GM19043 (cell line): ENCODE results near the gene DAPK2.

Source experiments
- ATAC-seq: cut with Tn5 transposase; IDR thresholded peaks from one replicate; pipeline ENCODE4 v1.9.1; 2021; ENCODE audit warnings: low read depth; ENCODE audit not compliant: unreplicated experiment

The DAPK2 gene

GRCh38 chr15:64000183-64000951 lies 45.9 kb downstream of the DAPK2 start:
- ATAC-seq = no peak

- ATAC-seq = no peak
These were observed 47.1 kb downstream of the DAPK2 start for GRCh38 chr15:63999177-63999576.

- ATAC-seq = no peak
These were observed 47.8 kb downstream of the DAPK2 start for GRCh38 chr15:63998489-63998888.

GRCh38 chr15:63997715-63998442 lies 48.4 kb downstream of the DAPK2 start:
- no peak for ATAC-seq

GRCh38 chr15:63996794-63997357 lies 49.4 kb downstream of the DAPK2 start:
- ATAC-seq = no peak

- no peak for ATAC-seq
These were observed 50.5 kb downstream of the DAPK2 start for GRCh38 chr15:63995789-63996188.

- no peak for ATAC-seq
These were observed 52.1 kb downstream of the DAPK2 start for GRCh38 chr15:63994073-63994600.

- ATAC-seq = no peak
These were observed 54.0 kb downstream of the DAPK2 start for GRCh38 chr15:63992300-63992699.

GRCh38 chr15:63991706-63992105 lies 54.6 kb downstream of the DAPK2 start:
- ATAC-seq = no peak

- ATAC-seq = no peak
These were observed 55.8 kb downstream of the DAPK2 start for GRCh38 chr15:63990454-63990853.

GRCh38 chr15:63987796-63988378 lies 58.4 kb downstream of the DAPK2 start:
- ATAC-seq = no peak

- ATAC-seq = peak; percentile 75
These were observed 59.4 kb downstream of the DAPK2 start for GRCh38 chr15:63986751-63987341.

GRCh38 chr15:63986185-63986680 lies 60.1 kb downstream of the DAPK2 start:
- no peak for ATAC-seq

GRCh38 chr15:63985221-63986184 lies 60.8 kb downstream of the DAPK2 start:
- no peak for ATAC-seq

- no peak for ATAC-seq
These were observed 62.0 kb downstream of the DAPK2 start for GRCh38 chr15:63984331-63984730.

- ATAC-seq = no peak
These were observed 63.1 kb downstream of the DAPK2 start for GRCh38 chr15:63983061-63983711.

- no peak for ATAC-seq
These were observed 63.9 kb downstream of the DAPK2 start for GRCh38 chr15:63982381-63982854.

GRCh38 chr15:63981596-63982320 lies 64.5 kb downstream of the DAPK2 start:
- no peak for ATAC-seq
